Body of pancreas (tissue), 4 donors: ENCODE data around the gene SENP8. TPM values are rescaled to one million over a fixed set of nuclear protein-coding genes. Genes with fewer than 3 reads are reported as not detected.

ENCODE experiments used
- ATAC-seq: fragments of 150-250 bp; one replicate; pipeline ENCODE4 v1.9.1; 2016
- DNase-seq, 4 donors: peaks; one replicate each; pipeline ENCODE4 v3.0.0-alpha.2; 2019
- H3K27ac ChIP-seq, 4 donors: fragments of 200-600 bp; sonication (generic); 1 replicate in 3 of 4; 2 replicates in 1 of 4; pipeline versions ENCODE4 v1.5.1 to v1.6.1; 2016 to 2019; ENCODE audit warnings: mild to moderate bottlenecking in 1 of 4, mixed read lengths in 1 of 4, moderate library complexity in 1 of 4
- H3K27me3 ChIP-seq, 2 donors: fragments of 200-600 bp; sonication (generic); one replicate each; pipeline ENCODE4 v1.6.0; 2016; ENCODE audit warnings: mild to moderate bottlenecking in 1 of 2
- H3K36me3 ChIP-seq, 2 donors: fragments of 200-600 bp; sonication (generic); replicated peaks in 1 of 2; 2 replicates each; pipeline ENCODE4 v1.5.1; 2016; ENCODE audit warnings: low read depth in 2 of 2; ENCODE audit not compliant: insufficient read depth in 1 of 2
- H3K4me1 ChIP-seq: fragments of 200-600 bp; sonication (generic); one replicate; pipeline ENCODE4 v1.6.0; 2016
- H3K4me3 ChIP-seq, 2 donors: fragments of 200-600 bp; sonication (generic); 1 replicate in 1 of 2; 2 replicates in 1 of 2; pipeline ENCODE4 v1.5.1; 2016 to 2019
- H3K9me3 ChIP-seq, 3 donors: fragments of 200-600 bp; sonication (generic); 1 replicate in 2 of 3; 2 replicates in 1 of 3; pipeline ENCODE4 v1.5.1; 2016
- CTCF ChIP-seq, 7 experiments: fragments of 450-650 bp in 4 of 7; fragments of 200-600 bp in 3 of 7; sonication (generic) in 3 of 7; IDR thresholded peaks; one replicate each; pipeline ENCODE4 v1.5.1; 2016 to 2019; ENCODE audit warnings: antibody characterized with exemption in 7 of 7
- POLR2A ChIP-seq, 3 donors: fragments of 450-650 bp; IDR thresholded peaks; one replicate each; pipeline ENCODE4 v1.6.1; 2016; ENCODE audit warnings: antibody characterized with exemption in 3 of 3, mild to moderate bottlenecking in 2 of 3
- WGBS, 2 donors: methylation state at CpG; one replicate each; pipeline ENCODE4 v1.1.5; 2017; 5-methylcytosine and 5-hydroxymethylcytosine counted together
- intact Hi-C: fragments of 100-400 bp; cut with DNase I; formaldehyde crosslinking; loops from one replicate; pipeline ENCODE4 v1.15.1; 2023
- total RNA-seq, 2 donors: library from RNA; depleted of rRNA; stranded (reverse); fragments of >200 nt; gene quantifications; one replicate each; pipeline ENCODE4 v1.1.0, GENCODE V29; 2016

The SENP8 gene
- total RNA-seq, 2 donors from 2014 or later: 2.1 to 5.3 TPM

GRCh38 chr15:72077950-72078349, 40.3 kb upstream of the SENP8 start:
- intact Hi-C loops: no loop called here
- H3K4me1 ChIP-seq: no peaks in the 10 kb centered on the region
- no peak for TF ChIP-seq CTCF (IDR thresholded peaks at IDR 0.05)
- TF ChIP-seq POLR2A (IDR thresholded peaks at IDR 0.05): no peak
- DNase-seq: no peak
- WGBS, 2 donors: 100% methylated on average over 1 of the region's 1 CpG
- no peak overlapping the region for H3K4me3 ChIP-seq
- no peaks in the 10 kb centered on the region for H3K27me3 ChIP-seq
- no peaks in the 10 kb centered on the region for H3K9me3 ChIP-seq
- no peak for ATAC-seq
- H3K27ac ChIP-seq: no peak overlapping the region
- no peaks in the 10 kb centered on the region for H3K36me3 ChIP-seq

- intact Hi-C loops: no loop called here
- ATAC-seq (no peak), DNase-seq (no peak)
- H3K27me3 ChIP-seq: no peaks in the 10 kb centered on the region
- no peak overlapping the region for H3K4me3 ChIP-seq
- no peak for TF ChIP-seq CTCF (IDR thresholded peaks at IDR 0.05)
- no peak for TF ChIP-seq POLR2A (IDR thresholded peaks at IDR 0.05)
- 87 to 90% methylated on average over 6 of the region's 6 CpGs for WGBS, 2 donors
- H3K9me3 ChIP-seq: no peaks in the 10 kb centered on the region
- no peak overlapping the region for H3K27ac ChIP-seq
- H3K36me3 ChIP-seq: no peaks in the 10 kb centered on the region
- H3K4me1 ChIP-seq: no peaks in the 10 kb centered on the region
Measured at GRCh38 chr15:72078887-72079286, 39.3 kb upstream of the SENP8 start.

- no peak for ATAC-seq
- Histone ChIP-seq H3K27me3 (no peaks in the 10 kb centered on the region), H3K27ac (no peak overlapping the region), H3K4me3 (no peak overlapping the region), H3K36me3 (no peaks in the 10 kb centered on the region), H3K4me1 (no peaks in the 10 kb centered on the region), H3K9me3 (no peaks in the 10 kb centered on the region)
- 91 to 100% methylated on average over 1 of the region's 1 CpG for WGBS, 2 donors
- TF ChIP-seq CTCF (IDR thresholded peaks at IDR 0.05) (no peak), POLR2A (IDR thresholded peaks at IDR 0.05) (no peak)
- DNase-seq: no peak
- intact Hi-C loops: no loop called here
Measured at GRCh38 chr15:72082176-72082575, 36.0 kb upstream of the SENP8 start.

GRCh38 chr15:72086010-72086697, 32.0 kb upstream of the SENP8 start:
- H3K9me3 ChIP-seq: no peaks in the 10 kb centered on the region
- no peak overlapping the region for H3K27ac ChIP-seq
- intact Hi-C loops: no loop called here
- 89 to 93% methylated on average over 11 of the region's 11 CpGs for WGBS, 2 donors
- DNase-seq (peak in 1 of 4 donors; percentile 5), ATAC-seq (no peak)
- H3K36me3 ChIP-seq: no peaks in the 10 kb centered on the region
- no peaks in the 10 kb centered on the region for H3K4me1 ChIP-seq
- no peaks in the 10 kb centered on the region for H3K27me3 ChIP-seq
- no peak overlapping the region for H3K4me3 ChIP-seq
- TF ChIP-seq POLR2A (IDR thresholded peaks at IDR 0.05) (no peak), CTCF (IDR thresholded peaks at IDR 0.05) (no peak)
